GM19023 (cell line): Measurements from ENCODE around the gene CDH4.
"Not testable (repeated sequence)": the region's sequence is repeated elsewhere in the genome, so short reads cannot be mapped to it uniquely, and the experiment has no call there.

Experiments
- ATAC-seq: cut with Tn5 transposase; IDR thresholded peaks from one replicate; pipeline ENCODE4 v1.9.1; 2021; ENCODE audit warnings: mild to moderate bottlenecking, moderate library complexity; ENCODE audit not compliant: unreplicated experiment

Gene CDH4

DNA sequence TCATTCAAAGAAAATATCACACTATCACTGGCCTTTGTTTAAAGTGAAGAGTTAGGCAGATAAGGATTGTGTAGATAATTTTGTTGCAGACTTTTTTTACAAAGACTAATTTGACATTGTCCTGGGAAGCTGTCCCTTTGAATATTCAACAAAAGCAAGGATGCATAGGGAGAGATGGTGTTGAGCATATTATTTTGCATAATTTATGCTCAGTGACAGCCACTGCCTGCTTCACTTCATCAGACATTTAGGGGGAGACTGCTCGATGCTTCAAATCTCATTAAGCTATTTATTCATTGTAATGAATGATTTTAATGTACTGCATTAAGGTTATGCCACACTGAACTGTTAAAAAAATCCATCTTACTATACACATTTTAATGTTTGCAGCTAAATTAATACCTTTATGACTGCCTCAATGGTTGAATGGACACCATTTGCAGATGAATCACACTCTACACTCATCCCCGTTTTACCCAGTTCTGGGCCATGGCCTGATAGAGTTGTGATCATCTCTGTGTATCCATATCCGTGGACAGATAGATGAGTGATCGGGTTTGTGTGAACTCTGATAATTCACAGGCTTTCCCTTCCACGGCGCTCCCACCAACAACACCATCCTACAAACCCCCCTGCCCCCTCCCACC is 128.0 kb downstream of the CDH4 start:
- ATAC-seq = no peak

- no peak for ATAC-seq
Measured at GRCh38 chr20:61380545-61380915, 128.5 kb downstream of the CDH4 start.

- no peak for ATAC-seq
Measured at GRCh38 chr20:61382194-61382593, 130.1 kb downstream of the CDH4 start.

- ATAC-seq = no peak
Measured at GRCh38 chr20:61385296-61385695, 133.2 kb downstream of the CDH4 start.

DNA sequence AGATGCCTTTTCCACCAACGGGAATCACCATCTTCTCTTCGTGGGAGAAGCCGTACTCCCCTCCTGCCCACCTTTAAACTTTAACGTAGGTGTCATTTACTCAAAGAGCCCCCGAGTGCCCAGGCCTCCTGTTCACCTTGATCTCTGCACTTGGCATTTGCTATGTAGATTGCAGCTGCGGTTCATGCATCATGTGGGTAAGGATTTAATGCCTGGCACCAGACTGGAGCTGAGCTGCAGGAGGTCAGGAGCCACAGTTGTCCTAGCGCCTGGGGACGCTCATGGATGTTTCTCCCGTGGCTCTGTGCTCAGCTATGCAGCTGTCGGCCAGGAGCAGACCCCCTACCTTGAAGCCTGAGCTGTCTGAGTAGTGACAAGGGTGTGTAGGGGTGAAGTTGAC is 133.7 kb downstream of the CDH4 start:
- no peak for ATAC-seq

- ATAC-seq = no peak
Measured at GRCh38 chr20:61387204-61387953, 135.3 kb downstream of the CDH4 start.

GRCh38 chr20:61387954-61388348 is 135.9 kb downstream of the CDH4 start:
- no peak for ATAC-seq

DNA sequence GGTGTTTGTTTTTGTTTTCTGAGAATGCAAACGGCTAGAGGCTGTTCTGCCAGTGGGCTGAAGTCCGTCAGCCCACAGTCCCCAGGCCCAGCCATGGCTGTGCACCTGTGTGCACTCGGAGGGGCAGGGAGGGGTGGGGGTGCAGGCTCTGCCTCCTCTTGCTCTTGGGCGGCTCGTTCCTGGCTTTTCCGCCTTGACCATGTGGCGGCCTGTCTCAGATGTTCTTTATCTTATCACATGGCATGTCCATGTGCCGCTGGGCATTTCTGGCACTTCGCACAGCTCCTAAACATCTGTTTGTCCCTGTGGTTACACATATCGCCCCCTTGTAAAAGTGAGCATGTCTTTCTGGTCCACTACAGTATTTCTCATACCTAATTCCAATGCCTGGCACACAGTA is 137.0 kb downstream of the CDH4 start:
- ATAC-seq = no peak

DNA sequence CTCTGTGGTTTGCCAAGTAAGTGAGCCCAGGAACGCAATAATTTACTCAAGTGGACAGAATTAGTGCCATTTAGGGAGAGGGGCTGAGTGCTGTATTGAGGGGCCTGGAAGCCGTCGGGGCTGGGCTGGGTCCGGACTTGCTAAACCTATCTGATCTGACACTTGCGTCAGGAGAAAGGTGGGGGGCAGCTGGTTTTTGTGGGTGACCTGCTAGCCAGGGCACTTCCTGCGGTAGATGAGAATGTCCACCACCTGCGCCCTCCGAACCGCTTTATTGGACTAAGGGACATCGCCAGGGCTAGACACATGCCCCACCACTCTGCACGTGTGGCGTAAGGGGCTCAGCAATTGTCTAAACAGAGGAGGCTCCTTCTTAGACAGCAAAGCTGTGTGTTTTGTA is 139.1 kb downstream of the CDH4 start:
- no peak for ATAC-seq

- no peak for ATAC-seq
Measured at GRCh38 chr20:61391812-61392520, 139.9 kb downstream of the CDH4 start.

GRCh38 chr20:61394088-61394799 is 142.2 kb downstream of the CDH4 start:
- ATAC-seq = no peak

DNA sequence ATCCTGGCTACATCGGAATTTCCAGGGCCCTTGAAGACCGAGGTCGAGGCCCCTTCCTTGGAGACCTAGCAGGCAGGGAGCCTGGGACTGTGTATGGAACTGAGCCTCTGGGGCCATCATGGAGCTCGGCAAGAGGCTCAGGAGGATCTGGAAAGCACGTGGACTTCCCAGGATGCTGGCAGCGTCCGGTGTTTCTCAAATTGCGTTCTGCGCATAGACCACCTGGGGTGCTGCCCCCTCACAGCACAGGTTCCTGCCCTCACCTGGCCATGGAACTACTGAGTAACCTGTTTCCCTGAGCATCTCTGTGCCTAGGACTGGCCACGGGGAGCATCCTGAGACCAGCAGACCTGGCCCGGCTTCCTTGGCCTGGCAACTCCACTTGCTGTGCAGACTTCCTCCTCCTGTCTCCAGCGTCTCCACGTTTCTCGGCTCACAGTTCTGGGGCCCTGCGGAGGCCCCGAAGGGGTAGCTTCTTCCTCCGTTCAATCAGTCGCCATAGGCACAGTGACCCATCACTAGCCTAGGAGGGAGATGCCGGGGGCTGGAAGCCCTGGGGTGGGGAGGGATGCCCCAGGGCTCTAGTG is 144.3 kb downstream of the CDH4 start:
- ATAC-seq = no peak

DNA sequence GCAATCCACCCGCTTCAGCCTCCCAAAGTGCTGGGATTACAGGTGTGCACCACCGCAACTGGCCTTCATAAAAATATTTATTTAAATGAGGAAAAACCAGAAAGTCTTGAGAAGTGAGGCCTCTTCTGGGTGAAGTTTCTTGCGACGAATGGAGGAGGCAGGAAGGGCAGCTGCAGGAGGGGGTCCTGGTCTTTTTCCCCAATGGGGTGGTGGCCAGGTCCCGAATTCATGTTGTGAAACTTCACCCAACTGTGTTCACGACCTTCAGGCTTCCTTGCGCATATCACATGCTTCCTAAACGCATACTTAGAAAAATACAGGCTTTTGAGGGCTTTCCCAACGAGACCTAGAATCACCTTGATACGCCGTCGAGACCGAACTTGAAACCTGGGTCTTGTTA is 145.1 kb downstream of the CDH4 start:
- no peak for ATAC-seq

DNA sequence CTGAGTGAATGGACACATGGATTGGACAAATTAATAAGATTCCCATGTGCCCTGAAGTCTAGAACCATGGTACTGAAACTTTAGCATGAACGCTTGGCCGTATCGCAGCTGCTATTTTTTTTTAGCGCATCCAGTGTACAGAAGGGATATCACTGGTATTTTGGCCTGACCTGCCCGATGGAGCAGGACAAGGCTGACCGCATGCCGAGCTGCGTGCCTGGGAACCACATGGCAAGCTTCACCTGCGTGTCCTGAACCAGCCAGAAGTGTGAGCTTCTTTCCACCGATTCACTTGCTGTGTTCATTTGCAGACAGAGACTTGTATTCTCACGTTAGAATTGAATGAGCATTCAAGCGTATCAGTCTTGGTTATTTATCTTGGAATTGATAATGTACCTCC is 145.7 kb downstream of the CDH4 start:
- ATAC-seq = no peak

DNA sequence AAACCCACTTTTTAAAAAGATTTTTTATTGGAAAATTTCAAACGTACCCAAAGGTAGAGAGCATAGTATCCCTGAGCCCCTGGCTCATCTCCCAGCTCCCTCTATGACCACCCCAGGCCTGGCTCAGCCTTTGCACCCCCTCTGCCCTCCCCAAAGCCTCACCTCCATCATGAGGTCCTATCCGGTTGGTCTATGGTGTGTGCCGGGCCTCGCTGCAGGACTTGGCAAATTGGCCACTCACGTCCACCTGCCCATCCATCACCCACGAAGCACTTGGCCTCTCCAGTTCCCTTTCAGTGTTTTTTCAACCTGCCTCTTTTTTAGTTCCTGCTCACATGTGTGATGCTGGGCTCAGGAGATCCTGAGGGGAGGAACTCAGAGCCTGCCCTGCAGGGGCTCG is 147.4 kb downstream of the CDH4 start:
- no peak for ATAC-seq

DNA sequence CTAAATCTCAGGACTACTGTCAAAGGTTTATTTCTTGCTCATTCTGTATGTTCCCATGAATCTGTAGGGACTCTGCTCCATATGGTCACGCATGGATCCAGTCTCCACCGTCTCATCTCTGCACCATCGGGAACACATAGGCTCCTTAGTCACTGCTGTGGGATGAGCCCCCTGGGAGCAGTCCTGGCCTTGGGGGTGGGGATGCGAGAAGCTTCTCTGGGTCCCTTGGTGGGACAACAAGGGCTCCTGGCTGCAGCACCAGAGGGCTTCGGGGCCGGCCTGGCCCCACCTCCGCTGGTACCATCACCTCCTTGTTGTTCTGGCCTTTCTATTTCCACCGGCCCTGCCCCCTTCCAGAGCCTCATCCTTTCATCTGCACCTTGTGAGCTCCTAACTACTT is 148.4 kb downstream of the CDH4 start:
- ATAC-seq = no peak

GRCh38 chr20:61404303-61404702 is 152.2 kb downstream of the CDH4 start:
- no peak for ATAC-seq

DNA sequence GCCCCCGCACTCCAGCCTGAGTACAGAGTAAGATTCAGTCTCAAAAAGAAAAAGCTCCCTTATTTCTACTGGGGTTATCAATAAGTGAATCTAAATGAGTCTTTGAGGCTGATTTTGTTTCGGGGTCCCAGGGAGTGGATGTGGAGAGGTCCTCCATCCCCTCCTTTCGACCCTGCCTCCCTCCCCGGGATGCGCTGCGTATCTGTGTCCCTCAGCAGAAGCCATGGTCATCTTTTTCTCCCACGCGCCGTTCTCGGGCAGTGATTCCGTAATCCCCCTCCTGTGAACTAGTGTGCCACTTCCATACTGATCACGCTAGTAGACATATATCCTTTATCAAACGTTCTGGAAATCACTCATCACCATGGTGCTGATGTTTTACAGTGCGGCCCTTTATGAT is 152.9 kb downstream of the CDH4 start:
- ATAC-seq = no peak

GRCh38 chr20:61406773-61407172 is 154.7 kb downstream of the CDH4 start:
- ATAC-seq = not testable (repeated sequence)

DNA sequence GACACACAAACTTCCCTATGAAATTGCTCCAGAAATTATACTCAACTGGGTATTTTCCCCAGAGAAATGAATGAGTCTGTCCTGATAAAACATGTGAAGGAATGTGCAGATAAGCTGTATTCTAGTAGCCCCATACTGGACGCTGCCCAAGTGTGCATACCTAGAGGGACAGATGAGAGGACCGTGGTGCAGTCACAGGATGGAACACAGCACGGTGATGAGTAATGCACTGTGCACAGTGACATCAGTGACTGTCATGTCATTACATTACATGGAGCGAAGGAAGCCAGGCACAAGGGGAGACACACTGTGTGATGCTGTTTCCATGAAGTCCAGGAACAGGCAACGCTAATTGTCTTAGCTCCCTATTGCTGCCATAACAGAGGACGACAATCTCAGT is 155.5 kb downstream of the CDH4 start:
- ATAC-seq = no peak
